Sigmoid colon (tissue), 7 donors: ENCODE measurements around the gene IL17A. TPM values are rescaled to one million over a fixed set of nuclear protein-coding genes. Genes with fewer than 3 reads are reported as not detected.

Experiments
- DNase-seq: peaks from one replicate; pipeline ENCODE4 v3.0.0-alpha.2; 2019
- H3K27ac ChIP-seq, 4 donors: fragments of 200-600 bp; sonication (generic); one replicate each; pipeline ENCODE4 v1.5.1; 2016 to 2019; ENCODE audit warnings: mild to moderate bottlenecking in 1 of 4
- H3K27me3 ChIP-seq, 3 donors: fragments of 200-600 bp; sonication (generic); one replicate each; pipeline ENCODE4 v1.5.1; 2019; ENCODE audit warnings: mild to moderate bottlenecking in 1 of 3
- H3K36me3 ChIP-seq, 4 donors: fragments of 200-600 bp; sonication (generic); one replicate each; pipeline ENCODE4 v1.5.1; 2016 to 2019
- H3K4me1 ChIP-seq, 4 donors: fragments of 200-600 bp; sonication (generic); one replicate each; pipeline ENCODE4 v1.5.1; 2017 to 2019
- H3K4me3 ChIP-seq, 4 donors: fragments of 200-600 bp; sonication (generic); one replicate each; pipeline ENCODE4 v1.5.1; 2017 to 2019; ENCODE audit warnings: mild to moderate bottlenecking in 2 of 4, moderate library complexity in 1 of 4
- H3K9me3 ChIP-seq, 4 donors: fragments of 200-600 bp in 3 of 4; sonication (generic) in 3 of 4; one replicate each; pipeline versions ENCODE4 v1.5.1 to v1.6.1; 2013 to 2019
- EP300 ChIP-seq, 4 donors: sonication (generic); formaldehyde crosslinking; IDR thresholded peaks; one replicate each; pipeline ENCODE4 v1.6.1; 2017; ENCODE audit warnings: antibody characterized with exemption in 4 of 4
- POLR2A ChIP-seq, 2 donors: fragments of 450-650 bp; IDR thresholded peaks; one replicate each; pipeline ENCODE4 v1.6.1; 2016; ENCODE audit warnings: antibody characterized with exemption in 2 of 2, mild to moderate bottlenecking in 2 of 2, moderate library complexity in 2 of 2
- POLR2AphosphoS5 ChIP-seq, 4 donors: sonication (generic); formaldehyde crosslinking; IDR thresholded peaks; one replicate each; pipeline ENCODE4 v1.6.1; 2017; ENCODE audit warnings: antibody characterized with exemption in 4 of 4
- WGBS, 2 donors: extraction: QIAGEN DNeasy Blood & Tissue Kit; methylation state at CpG; one replicate each; pipeline ENCODE4 v1.1.7; 2013; 5-methylcytosine and 5-hydroxymethylcytosine counted together
- intact Hi-C: fragments of 100-400 bp; cut with DNase I; formaldehyde crosslinking; loops from one replicate; pipeline ENCODE4 v1.15.1; 2023
- polyA plus RNA-seq, 3 donors: library from polyadenylated mRNA; stranded (reverse); fragments of 200-250 nt; gene quantifications; one replicate each; pipeline ENCODE4 v1.2.3, GENCODE V29; 2013
- total RNA-seq, 4 donors: library from RNA; depleted of rRNA; stranded (reverse); fragments of >200 nt; gene quantifications; one replicate each; pipeline ENCODE4 v1.1.0, GENCODE V29; 2016
- TF ChIP-seq, protein P1 (sequence below), 4 experiments: fragments of 450-650 bp in 3 of 4; fragments of 200-600 bp in 1 of 4; IDR thresholded peaks; one replicate each; pipeline ENCODE4 v1.5.1; 2016 to 2019; ENCODE audit warnings: antibody characterized with exemption in 4 of 4, mild to moderate bottlenecking in 3 of 4, moderate library complexity in 2 of 4
- donor health status: healthy with polysubstance abuse.
- donor health status: Bipolar disorder and iron deficiency.
- donor health status: healthy.

The IL17A gene
- total and polyA plus RNA-seq, 7 donors = 0.39 TPM; not detected in 6

DNA sequence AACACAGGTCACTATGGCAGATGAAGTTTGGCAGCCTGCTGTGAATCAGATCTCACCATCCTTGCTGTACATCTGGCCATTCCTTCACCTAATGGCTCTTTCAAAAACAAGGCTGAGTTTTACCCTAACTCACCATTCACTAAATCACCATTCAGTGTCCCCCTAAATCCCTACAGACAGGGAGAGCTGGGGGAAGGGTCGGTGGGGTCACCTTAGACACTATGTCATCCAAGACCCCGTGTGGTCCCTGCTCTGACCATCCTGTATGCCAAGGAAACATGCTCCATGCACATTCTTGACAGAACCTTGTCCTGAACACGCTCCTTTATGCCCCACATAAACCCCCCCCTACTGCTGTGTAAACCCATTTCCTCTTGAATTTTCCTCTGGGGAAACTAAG lies 31.8 kb upstream of the IL17A start:
- Histone ChIP-seq H3K27me3 (no peaks in the 10 kb centered on the region), H3K4me1 (no peaks in the 10 kb centered on the region), H3K27ac (no peak overlapping the region), H3K9me3 (no peaks in the 10 kb centered on the region), H3K4me3 (no peak overlapping the region), H3K36me3 (no peaks in the 10 kb centered on the region)
- 67 to 82% methylated on average over 3 of the region's 3 CpGs for WGBS, 2 donors
- no peak for DNase-seq
- TF ChIP-seq, protein P1, sequence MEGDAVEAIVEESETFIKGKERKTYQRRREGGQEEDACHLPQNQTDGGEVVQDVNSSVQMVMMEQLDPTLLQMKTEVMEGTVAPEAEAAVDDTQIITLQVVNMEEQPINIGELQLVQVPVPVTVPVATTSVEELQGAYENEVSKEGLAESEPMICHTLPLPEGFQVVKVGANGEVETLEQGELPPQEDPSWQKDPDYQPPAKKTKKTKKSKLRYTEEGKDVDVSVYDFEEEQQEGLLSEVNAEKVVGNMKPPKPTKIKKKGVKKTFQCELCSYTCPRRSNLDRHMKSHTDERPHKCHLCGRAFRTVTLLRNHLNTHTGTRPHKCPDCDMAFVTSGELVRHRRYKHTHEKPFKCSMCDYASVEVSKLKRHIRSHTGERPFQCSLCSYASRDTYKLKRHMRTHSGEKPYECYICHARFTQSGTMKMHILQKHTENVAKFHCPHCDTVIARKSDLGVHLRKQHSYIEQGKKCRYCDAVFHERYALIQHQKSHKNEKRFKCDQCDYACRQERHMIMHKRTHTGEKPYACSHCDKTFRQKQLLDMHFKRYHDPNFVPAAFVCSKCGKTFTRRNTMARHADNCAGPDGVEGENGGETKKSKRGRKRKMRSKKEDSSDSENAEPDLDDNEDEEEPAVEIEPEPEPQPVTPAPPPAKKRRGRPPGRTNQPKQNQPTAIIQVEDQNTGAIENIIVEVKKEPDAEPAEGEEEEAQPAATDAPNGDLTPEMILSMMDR (IDR thresholded peaks at IDR 0.05) = no peak
- TF ChIP-seq POLR2A (IDR thresholded peaks at IDR 0.05) (no peak), EP300 (IDR thresholded peaks at IDR 0.05) (no peak), POLR2AphosphoS5 (IDR thresholded peaks at IDR 0.05) (no peak)
- intact Hi-C loops = no loop called here

DNA sequence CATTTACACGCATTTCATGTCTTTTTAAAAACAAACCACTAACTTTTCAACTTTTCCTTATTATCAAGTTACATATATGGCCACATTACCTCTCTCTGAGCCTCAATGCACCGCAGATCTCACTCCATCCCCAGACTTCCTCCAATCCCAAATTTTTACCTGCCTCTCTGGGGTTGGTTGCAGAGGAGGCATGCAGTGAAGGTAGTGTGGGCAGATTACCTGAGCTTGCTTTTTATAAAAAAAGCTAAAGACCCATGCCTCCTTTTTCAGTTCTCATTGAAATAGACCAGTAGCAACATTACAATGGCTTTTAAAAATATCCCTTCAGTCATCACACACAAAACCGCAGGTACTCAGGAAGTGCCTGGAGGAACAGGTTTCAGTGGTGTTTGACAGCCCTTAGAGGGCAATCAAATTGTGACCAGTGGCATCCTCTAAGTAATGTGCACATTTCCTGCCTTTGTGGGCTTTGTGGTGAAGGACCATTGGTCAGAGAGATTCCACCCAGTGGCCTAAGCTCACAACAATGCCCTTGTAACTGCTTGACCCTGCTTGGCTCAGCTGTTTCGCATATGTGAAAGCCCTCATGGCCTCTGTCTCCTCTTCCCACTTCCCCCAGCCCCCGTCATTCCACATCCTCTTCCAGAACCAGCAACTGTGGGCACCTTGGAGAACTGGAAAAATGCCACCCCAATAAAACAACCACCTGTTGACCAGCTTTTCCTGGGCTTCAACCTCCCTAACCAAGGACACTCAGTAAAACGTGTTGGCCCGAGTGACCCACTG lies 30.2 kb upstream of the IL17A start:
- no peak for TF ChIP-seq POLR2AphosphoS5 (IDR thresholded peaks at IDR 0.05)
- TF ChIP-seq POLR2A (IDR thresholded peaks at IDR 0.05) = no peak
- no peak for TF ChIP-seq EP300 (IDR thresholded peaks at IDR 0.05)
- TF ChIP-seq, protein P1 (IDR thresholded peaks at IDR 0.05) = no peak
- no peaks in the 10 kb centered on the region for H3K4me1 ChIP-seq
- H3K36me3 ChIP-seq = no peaks in the 10 kb centered on the region
- DNase-seq = no peak
- intact Hi-C loops = no loop called here
- peaks cover 0 to 3% (median 0%) of the 10 kb centered on the region in 4 donors for H3K9me3 ChIP-seq
- no peaks in the 10 kb centered on the region for H3K27me3 ChIP-seq
- no peak overlapping the region for H3K27ac ChIP-seq
- no peak overlapping the region for H3K4me3 ChIP-seq
- WGBS, 2 donors = 46 to 66% methylated on average over 7 of the region's 7 CpGs

DNA sequence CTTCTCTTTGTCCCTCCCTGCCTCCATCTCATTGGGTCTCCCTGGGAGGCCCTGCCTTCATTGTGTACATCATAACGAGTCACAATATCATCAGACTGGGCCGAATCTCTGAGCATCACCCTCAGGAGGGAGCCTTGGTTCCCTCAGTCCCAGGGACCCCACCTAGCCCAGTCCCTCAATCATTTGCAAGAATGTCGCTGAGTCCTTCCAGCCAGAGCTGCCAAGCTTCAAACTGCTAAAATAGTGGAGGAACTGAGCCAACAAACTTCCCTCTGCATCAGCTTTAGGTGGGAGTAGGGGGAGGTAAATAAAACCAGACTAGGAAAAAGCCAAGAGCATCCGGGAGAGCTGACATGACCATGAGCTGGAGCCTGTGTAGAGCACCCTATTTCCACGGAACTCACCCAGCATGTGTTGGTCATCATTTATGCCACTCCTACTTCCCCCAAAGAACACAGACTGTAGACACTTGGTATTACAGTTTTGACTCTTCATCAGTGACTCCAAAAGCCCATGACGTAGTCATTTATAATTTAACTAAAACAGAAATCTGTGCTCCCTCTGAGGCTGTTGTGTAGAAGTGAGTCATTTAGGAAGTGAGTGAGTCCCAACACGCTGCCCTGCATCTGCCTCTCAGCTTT lies 28.8 kb upstream of the IL17A start:
- peaks cover 0 to 3% (median 0%) of the 10 kb centered on the region in 4 donors for H3K9me3 ChIP-seq
- no peaks in the 10 kb centered on the region for H3K4me1 ChIP-seq
- no peaks in the 10 kb centered on the region for H3K27me3 ChIP-seq
- intact Hi-C loops = no loop called here
- no peak overlapping the region for H3K4me3 ChIP-seq
- DNase-seq = no peak
- TF ChIP-seq, protein P1 (IDR thresholded peaks at IDR 0.05) = no peak
- no peak for TF ChIP-seq POLR2AphosphoS5 (IDR thresholded peaks at IDR 0.05)
- no peak for TF ChIP-seq EP300 (IDR thresholded peaks at IDR 0.05)
- no peak for TF ChIP-seq POLR2A (IDR thresholded peaks at IDR 0.05)
- 68 to 72% methylated on average over 7 of the region's 7 CpGs for WGBS, 2 donors
- no peaks in the 10 kb centered on the region for H3K36me3 ChIP-seq
- H3K27ac ChIP-seq = no peak overlapping the region

DNA sequence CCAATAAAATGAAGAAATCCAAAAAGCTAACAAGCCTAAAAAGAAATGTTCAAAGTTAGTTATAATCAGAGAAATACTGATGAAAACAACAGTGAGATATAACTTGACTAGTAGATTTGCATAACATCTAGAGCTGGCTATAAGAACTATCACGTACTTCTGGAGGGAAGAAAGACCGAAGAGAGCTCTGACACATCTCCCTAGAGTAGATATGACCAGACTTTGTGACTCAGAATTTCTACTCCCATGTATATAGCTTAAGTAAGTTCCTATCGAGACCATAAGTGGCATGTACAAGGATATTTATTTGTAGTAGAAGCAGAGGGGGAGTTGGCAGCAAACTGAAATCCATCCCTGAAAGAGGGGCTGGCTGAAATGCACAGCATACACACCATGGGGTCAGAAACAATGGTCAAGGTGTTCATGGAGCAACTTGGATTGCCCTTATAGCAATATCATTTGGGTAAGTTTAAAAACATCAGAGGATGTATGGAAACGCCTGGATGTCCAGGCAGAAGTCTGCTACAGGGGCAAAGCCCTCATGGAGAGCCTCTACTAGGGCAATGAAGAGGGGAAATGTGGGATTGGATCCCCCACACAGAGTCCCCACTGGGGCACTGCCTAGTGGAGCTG lies 25.6 kb upstream of the IL17A start:
- 84 to 87% methylated on average over 4 of the region's 4 CpGs for whole genome bisulfite sequencing, 2 donors
- H3K9me3 ChIP-seq = peaks cover 0 to 3% (median 0%) of the 10 kb centered on the region in 4 donors
- H3K27ac ChIP-seq = no peak overlapping the region
- no peak for DNase-seq
- H3K4me3 ChIP-seq = no peak overlapping the region
- TF ChIP-seq POLR2A (IDR thresholded peaks at IDR 0.05) = no peak
- TF ChIP-seq, protein P1 (IDR thresholded peaks at IDR 0.05) = no peak
- TF ChIP-seq EP300 (IDR thresholded peaks at IDR 0.05) = no peak
- TF ChIP-seq POLR2AphosphoS5 (IDR thresholded peaks at IDR 0.05) = no peak
- intact Hi-C loops = no loop called here
- H3K36me3 ChIP-seq = no peaks in the 10 kb centered on the region
- no peaks in the 10 kb centered on the region for H3K4me1 ChIP-seq
- H3K27me3 ChIP-seq = no peaks in the 10 kb centered on the region
